Measurements from ENCODE around the gene ATP1B3. TPM values are rescaled to one million over a fixed set of nuclear protein-coding genes. Genes with fewer than 3 reads are reported as not detected.
"Not testable (repeated sequence)": the region's sequence is repeated elsewhere in the genome, so short reads cannot be mapped to it uniquely, and the experiment has no call there.

ATP1B3 gene
- total RNA-seq, 8 experiments from 2014 or later = 49.5 to 173 (median 65.8) TPM

DNA sequence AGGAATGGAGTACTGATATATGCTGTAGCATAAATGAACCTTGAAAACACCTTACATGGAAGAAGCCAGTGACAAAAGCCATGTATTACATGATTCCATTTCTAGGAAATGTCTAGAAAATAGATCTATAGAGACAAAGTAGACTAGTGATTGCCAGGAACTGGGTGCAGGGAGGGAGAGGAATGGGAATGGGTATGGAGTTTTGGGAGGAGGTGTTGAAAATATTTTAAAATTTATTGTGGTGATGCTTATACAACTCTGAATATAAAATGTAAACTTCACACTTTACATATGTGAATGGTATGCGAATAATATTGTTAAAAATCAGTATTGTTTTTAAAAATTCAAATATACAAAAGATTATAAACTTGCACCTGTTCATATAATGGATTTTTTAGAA lies 22.5 kb downstream of the ATP1B3 start:
- WGBS, 10 experiments = 63 to 100% (median 100%) methylated on average over 1 of the region's 1 CpG; no CpG with 5 or more reads in 1 of the 10 experiments
- Histone ChIP-seq H3K4me1 (replicated peaks in 1 of 2) (no peaks in the 10 kb centered on the region), H3K27ac (no peak overlapping the region), H3K4me3 (no peak overlapping the region)
- in situ Hi-C loops (cut with MboI; ENCODE audit: low pct_unique_long_range_greater_than_20kb in 2 of 9, low sequenced_read_pairs in 9 of 9, unreplicated experiment in 9 of 9) = no loop called here
- ATAC-seq (replicated peaks in 6 of 8) = peak in 3 of 8 experiments; percentile 54 to 77 (median 56)

DNA sequence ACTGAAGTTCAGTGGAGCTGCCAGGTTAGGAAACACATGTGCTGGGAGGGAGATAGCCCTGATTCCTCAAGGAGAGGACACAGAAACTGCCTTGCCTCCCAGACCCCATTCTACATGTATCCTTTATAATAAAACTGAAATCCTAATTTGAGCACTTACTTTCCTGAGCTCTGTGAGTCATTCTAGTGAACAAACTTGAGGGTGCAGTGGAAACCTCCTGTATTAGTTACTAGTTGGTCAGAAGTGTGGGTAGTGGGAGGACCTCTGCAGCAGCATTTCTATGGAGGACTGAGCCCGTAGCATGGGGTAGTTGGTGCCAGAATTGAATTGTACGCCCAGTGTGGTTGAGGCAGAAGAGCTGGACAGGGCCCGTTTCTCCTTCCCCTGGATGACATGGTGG lies 23.9 kb downstream of the ATP1B3 start:
- Histone ChIP-seq H3K4me3 (no peak overlapping the region), H3K27ac (no peak overlapping the region), H3K4me1 (replicated peaks in 1 of 2) (no peaks in the 10 kb centered on the region)
- WGBS, 10 experiments = 93 to 100% (median 100%) methylated on average over 1 to 3 of the region's 3 CpGs; no CpG with 5 or more reads in 5 of the 10 experiments
- in situ Hi-C loops (cut with MboI; ENCODE audit: low pct_unique_long_range_greater_than_20kb in 2 of 9, low sequenced_read_pairs in 9 of 9, unreplicated experiment in 9 of 9) = loop anchor here in 1 of 9 experiments (25.0 kb wide), 1 partner anchor 163 kb away; the partner anchor contains the start of gene RNF7
- ATAC-seq (replicated peaks in 6 of 8) = no peak

DNA sequence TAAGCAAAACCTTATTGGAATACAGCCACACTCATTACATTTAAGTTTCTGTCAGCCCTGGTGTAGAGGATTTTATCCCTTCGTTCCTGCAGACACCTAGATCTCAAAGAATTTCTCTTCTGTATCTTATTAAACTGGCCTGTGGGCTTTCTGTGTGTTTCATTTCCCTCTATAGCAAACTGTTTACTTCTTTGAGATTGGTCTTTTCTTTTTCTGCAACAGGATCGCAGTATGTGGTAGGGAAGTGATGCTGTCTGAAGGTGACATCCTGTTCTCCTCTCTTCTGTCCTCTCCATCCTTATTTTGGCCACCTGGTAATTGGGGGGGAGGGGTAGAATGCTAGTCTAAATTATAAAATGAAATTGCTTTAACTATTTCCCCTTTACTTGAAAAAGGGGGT lies 25.5 kb downstream of the ATP1B3 start:
- 40 to 100% (median 88%) methylated on average over 1 to 2 of the region's 2 CpGs; no CpG with 5 or more reads in 2 of the 10 experiments for WGBS, 10 experiments
- H3K4me3 ChIP-seq = no peak overlapping the region
- no peak overlapping the region for H3K27ac ChIP-seq
- ATAC-seq (replicated peaks in 6 of 8) = no peak
- in situ Hi-C loops (cut with MboI; ENCODE audit: low pct_unique_long_range_greater_than_20kb in 2 of 9, low sequenced_read_pairs in 9 of 9, unreplicated experiment in 9 of 9) = loop anchor here in 1 of 9 experiments (25.0 kb wide), 1 partner anchor 165 kb away; the partner anchor contains the start of gene RNF7
- H3K4me1 ChIP-seq (replicated peaks in 1 of 2) = no peaks in the 10 kb centered on the region

DNA sequence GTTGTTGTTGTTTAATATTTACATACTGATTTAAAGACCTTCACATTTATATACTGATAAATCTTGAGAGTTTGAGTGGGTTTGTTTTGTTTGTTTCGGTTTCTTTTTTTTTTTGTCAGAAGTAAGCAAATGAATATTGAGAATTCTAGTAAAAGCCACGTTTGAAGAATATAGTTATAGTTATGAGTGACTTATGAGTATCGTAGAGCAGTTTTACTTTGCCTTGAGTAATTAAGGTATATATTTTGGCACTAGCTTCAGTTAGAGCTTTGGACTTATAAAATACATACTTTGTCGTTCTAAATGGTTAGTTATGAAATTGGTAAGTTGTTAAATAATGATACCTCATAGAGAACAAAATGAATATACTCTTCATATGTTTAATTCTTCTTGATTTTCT lies 27.8 kb downstream of the ATP1B3 start:
- WGBS, 10 experiments = 80 to 100% (median 96%) methylated on average over 3 to 4 of the region's 4 CpGs
- no peak overlapping the region for H3K27ac ChIP-seq
- no peak overlapping the region for H3K4me3 ChIP-seq
- in situ Hi-C loops (cut with MboI; ENCODE audit: low pct_unique_long_range_greater_than_20kb in 2 of 9, low sequenced_read_pairs in 9 of 9, unreplicated experiment in 9 of 9) = loop anchor here in 1 of 9 experiments (25.0 kb wide), 1 partner anchor 167 kb away; the partner anchor contains the start of gene RNF7
- ATAC-seq (replicated peaks in 6 of 8) = no peak
- H3K4me1 ChIP-seq (replicated peaks in 1 of 2) = no peaks in the 10 kb centered on the region

DNA sequence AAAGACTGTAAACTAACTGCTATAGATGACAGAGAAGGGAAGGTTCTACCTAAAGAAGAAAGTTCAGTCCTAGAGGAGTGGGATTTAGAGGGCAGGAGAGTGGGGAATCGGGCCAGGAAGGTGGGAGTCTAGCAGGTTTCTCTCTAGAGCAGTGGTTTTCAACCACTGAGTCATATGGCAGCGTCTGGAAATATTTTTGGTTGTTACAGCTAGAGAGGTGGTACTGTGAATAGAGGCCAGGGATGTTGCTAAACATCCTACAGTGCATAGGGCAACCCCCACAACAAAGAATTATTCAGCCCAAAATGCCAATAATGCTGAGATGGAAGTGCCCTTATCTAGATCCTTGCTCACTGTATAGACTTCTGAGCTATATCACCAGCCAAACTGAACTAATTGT lies 28.7 kb downstream of the ATP1B3 start:
- H3K4me1 ChIP-seq (replicated peaks in 1 of 2) = no peaks in the 10 kb centered on the region
- H3K4me3 ChIP-seq = no peak overlapping the region
- in situ Hi-C loops (cut with MboI; ENCODE audit: low pct_unique_long_range_greater_than_20kb in 2 of 9, low sequenced_read_pairs in 9 of 9, unreplicated experiment in 9 of 9) = loop anchor here in 1 of 9 experiments (25.0 kb wide), 1 partner anchor 168 kb away; the partner anchor contains the start of gene RNF7
- 94 to 100% (median 100%) methylated on average over 1 to 2 of the region's 2 CpGs; no CpG with 5 or more reads in 4 of the 10 experiments for WGBS, 10 experiments
- no peak overlapping the region for H3K27ac ChIP-seq
- no peak for ATAC-seq (replicated peaks in 6 of 8)

DNA sequence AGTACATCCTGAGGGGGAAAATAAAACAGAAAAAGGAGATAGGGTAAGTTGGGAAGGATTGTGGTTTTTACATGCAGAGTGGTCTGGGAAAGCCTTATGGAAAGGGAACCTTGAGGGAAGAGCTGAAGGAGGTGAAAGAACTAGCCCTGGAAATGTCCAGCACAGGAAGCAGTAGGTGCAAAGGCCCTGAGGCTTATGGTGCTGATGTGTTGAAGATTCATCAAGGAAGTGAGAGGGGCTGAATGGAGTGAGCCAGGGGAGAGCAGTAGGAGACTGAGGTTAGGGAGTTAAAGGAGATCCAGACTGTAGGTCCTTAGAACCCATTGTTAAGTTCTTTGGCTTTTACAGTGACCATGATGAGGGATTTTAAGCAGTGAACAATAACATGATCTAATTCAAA lies 33.0 kb downstream of the ATP1B3 start:
- H3K4me1 ChIP-seq (replicated peaks in 1 of 2) = no peaks in the 10 kb centered on the region
- no peak overlapping the region for H3K4me3 ChIP-seq
- ATAC-seq (replicated peaks in 6 of 8) = no peak
- no peak overlapping the region for H3K27ac ChIP-seq
- in situ Hi-C loops (cut with MboI; ENCODE audit: low pct_unique_long_range_greater_than_20kb in 2 of 9, low sequenced_read_pairs in 9 of 9, unreplicated experiment in 9 of 9) = loop anchor here in 1 of 9 experiments (25.0 kb wide), 1 partner anchor 172 kb away; the partner anchor contains the start of gene RNF7

DNA sequence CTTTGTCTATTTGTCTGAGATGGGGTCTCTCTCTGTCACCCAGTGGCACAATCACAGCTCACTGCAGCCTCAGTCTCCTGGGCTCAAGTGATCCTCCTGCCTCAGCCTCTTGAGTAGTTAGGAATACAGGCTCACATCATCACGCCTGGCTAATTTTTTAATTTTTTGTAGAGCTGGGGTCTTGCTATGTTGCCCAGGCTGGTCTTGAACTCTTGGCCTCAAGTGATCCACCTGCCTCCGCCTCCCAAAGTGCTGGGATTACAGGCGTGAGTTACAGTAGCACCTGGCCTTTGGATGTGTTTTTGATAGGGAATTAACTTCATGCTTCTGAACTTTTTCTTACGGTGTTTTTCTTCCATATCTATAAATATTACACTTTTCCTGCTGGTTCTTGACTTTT lies 33.5 kb downstream of the ATP1B3 start:
- ATAC-seq (replicated peaks in 6 of 8); H3K4me1 ChIP-seq (replicated peaks in 1 of 2); H3K4me3 ChIP-seq; H3K27ac ChIP-seq: not testable (repeated sequence)
- in situ Hi-C loops (cut with MboI; ENCODE audit: low pct_unique_long_range_greater_than_20kb in 2 of 9, low sequenced_read_pairs in 9 of 9, unreplicated experiment in 9 of 9) = loop anchor here in 1 of 9 experiments (25.0 kb wide), 1 partner anchor 173 kb away; the partner anchor contains the start of gene RNF7
- 83 to 100% (median 100%) methylated on average over 1 to 4 of the region's 4 CpGs for WGBS, 10 experiments

DNA sequence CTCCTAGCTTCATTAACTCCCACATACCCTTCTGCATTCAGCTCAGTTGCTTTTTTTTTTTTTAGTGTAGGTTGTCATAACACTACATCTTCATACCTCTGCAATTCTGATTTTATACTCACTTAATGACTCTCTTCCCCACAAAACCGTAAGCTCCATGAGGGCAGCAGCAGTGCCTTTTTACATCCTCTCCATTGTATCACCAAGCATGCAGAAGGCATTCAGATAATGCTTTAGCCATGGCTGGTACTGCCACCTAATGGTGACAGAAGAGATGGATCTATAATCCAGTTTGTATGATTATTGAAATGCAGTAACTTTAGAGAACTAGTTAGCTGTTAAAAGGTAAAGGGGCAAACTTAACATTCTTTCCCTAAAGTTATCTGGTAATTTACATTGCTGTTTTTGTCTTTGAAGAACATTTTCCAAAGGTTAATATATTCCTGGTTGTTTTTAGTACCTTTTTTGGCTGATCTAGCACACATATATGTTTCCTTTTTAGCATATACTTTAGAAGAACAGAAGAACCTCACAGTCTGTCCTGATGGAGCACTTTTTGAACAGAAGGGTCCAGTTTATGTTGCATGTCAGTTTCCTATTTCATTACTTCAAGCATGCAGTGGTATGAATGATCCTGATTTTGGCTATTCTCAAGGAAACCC lies 36.8 kb downstream of the ATP1B3 start:
- Histone ChIP-seq H3K4me3 (no peak overlapping the region), H3K4me1 (replicated peaks in 1 of 2) (no peaks in the 10 kb centered on the region), H3K27ac (no peak overlapping the region)
- WGBS, 10 experiments = 17 to 100% (median 92%) methylated on average over 1 of the region's 1 CpG; no CpG with 5 or more reads in 2 of the 10 experiments
- ATAC-seq (replicated peaks in 6 of 8) = peak in 3 of 8 experiments; percentile 69 to 72 (median 70)
- in situ Hi-C loops (cut with MboI; ENCODE audit: low pct_unique_long_range_greater_than_20kb in 2 of 9, low sequenced_read_pairs in 9 of 9, unreplicated experiment in 9 of 9) = loop anchor here in 1 of 9 experiments (25.0 kb wide), 1 partner anchor 176 kb away; the partner anchor contains the start of gene RNF7

DNA sequence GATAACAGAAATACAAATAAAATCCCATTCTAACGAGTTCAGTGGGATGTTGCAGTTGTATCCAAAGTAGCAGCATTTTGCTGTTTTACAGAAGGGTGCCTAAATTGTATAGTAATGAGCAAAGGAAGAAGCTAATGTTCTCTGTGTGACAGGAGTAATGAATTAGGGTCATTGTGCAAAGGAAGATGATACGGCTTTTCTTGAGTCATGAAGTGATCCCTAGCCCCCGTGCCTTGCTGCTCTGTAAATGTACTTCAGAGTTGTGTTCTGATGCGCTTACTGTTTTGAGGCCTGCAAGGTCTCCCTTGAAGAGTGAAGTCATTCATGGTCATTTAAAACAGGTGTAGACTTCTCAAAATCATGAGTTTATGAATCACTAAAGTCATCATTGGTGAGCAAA lies 37.9 kb downstream of the ATP1B3 start:
- in situ Hi-C loops (cut with MboI; ENCODE audit: low pct_unique_long_range_greater_than_20kb in 2 of 9, low sequenced_read_pairs in 9 of 9, unreplicated experiment in 9 of 9) = loop anchor here in 1 of 9 experiments (25.0 kb wide), 1 partner anchor 177 kb away; the partner anchor contains the start of gene RNF7
- H3K4me3 ChIP-seq = no peak overlapping the region
- H3K27ac ChIP-seq = no peak overlapping the region
- ATAC-seq (replicated peaks in 6 of 8) = no peak
- WGBS, 10 experiments = 75 to 100% (median 90%) methylated on average over 1 to 4 of the region's 4 CpGs; no CpG with 5 or more reads in 2 of the 10 experiments
- no peaks in the 10 kb centered on the region for H3K4me1 ChIP-seq (replicated peaks in 1 of 2)

DNA sequence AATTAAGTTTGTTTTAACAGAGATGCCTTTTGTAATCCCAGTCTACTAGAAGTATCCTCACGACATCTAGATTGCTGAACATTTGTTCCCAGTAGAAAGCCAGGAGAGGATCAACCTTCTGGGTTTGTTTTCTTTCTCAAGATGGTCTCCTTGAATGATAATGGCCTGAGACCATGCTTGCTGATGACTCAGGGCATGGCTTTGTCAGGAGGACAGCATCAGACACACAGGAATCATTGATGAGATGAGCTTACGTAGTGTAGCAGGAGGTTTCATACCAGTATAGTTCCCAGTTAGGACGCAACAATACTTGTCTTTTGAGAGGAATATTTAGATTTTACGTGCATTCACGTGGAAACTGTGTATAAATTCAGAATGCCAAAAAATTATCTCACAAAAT lies 38.6 kb downstream of the ATP1B3 start:
- H3K4me1 ChIP-seq (replicated peaks in 1 of 2) = peaks cover 0 to under 1% of the 10 kb centered on the region in 2 donors
- ATAC-seq (replicated peaks in 6 of 8) = peak in 2 of 8 experiments; percentile 44 to 52
- 77 to 100% (median 94%) methylated on average over 2 to 5 of the region's 5 CpGs; no CpG with 5 or more reads in 1 of the 10 experiments for WGBS, 10 experiments
- H3K4me3 ChIP-seq = no peak overlapping the region
- no peak overlapping the region for H3K27ac ChIP-seq
- in situ Hi-C loops (cut with MboI; ENCODE audit: low pct_unique_long_range_greater_than_20kb in 2 of 9, low sequenced_read_pairs in 9 of 9, unreplicated experiment in 9 of 9) = loop anchor here in 1 of 9 experiments (25.0 kb wide), 1 partner anchor 178 kb away; the partner anchor contains the start of gene RNF7

DNA sequence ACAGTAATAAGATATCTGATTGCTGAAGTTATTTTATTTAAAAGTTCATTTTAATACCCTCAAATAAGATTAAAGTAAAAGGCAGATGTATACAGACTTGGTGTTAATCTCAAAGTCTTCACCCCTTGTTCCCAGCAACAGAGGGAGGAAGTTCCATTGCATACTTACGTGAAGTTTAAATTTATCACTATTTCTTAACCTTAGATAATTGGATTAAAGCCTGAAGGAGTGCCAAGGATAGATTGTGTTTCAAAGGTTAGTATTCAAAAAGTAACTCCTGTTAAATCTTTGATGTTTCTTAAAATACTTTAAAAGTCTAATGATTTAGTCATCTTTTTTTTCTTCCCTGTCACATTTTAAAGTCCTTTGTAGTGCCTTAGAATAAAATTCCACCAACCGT lies 39.3 kb downstream of the ATP1B3 start:
- Histone ChIP-seq H3K27ac (no peak overlapping the region), H3K4me3 (no peak overlapping the region), H3K4me1 (replicated peaks in 1 of 2) (peaks cover 4 to 7% of the 10 kb centered on the region in 2 donors)
- 38 to 100% (median 86%) methylated on average over 1 to 2 of the region's 2 CpGs for WGBS, 10 experiments
- in situ Hi-C loops (cut with MboI; ENCODE audit: low pct_unique_long_range_greater_than_20kb in 2 of 9, low sequenced_read_pairs in 9 of 9, unreplicated experiment in 9 of 9) = loop anchor here in 1 of 9 experiments (25.0 kb wide), 1 partner anchor 178 kb away; the partner anchor contains the start of gene RNF7
- ATAC-seq (replicated peaks in 6 of 8) = no peak

DNA sequence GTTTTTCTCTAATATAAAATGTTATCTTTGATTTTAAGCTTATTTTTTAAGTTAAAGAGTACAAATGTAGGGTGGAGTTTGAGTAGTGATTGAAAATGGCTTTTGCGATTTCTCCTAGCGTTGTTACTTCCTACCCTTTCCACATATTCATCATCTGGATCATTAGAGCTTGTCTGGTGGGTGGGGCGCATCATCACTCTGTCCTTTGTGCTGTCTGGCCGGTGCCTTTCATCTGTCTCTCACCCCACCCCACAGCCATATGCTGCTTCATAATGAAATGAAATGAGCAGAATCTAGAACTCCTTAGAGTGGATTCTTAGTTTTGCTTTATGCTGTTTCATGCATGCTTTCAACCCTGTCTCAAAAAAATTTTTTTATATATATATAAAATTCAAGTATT lies 44.3 kb downstream of the ATP1B3 start:
- H3K4me1 ChIP-seq (replicated peaks in 1 of 2) = peaks cover 7 to 9% of the 10 kb centered on the region in 2 donors
- WGBS, 10 experiments = 0 to 43% (median 14%) methylated on average over 2 to 4 of the region's 4 CpGs
- peak; percentile 58 to 100 (median 88) for ATAC-seq (replicated peaks in 6 of 8)
- H3K27ac ChIP-seq = no peak overlapping the region
- no peak overlapping the region for H3K4me3 ChIP-seq
- in situ Hi-C loops (cut with MboI; ENCODE audit: low pct_unique_long_range_greater_than_20kb in 2 of 9, low sequenced_read_pairs in 9 of 9, unreplicated experiment in 9 of 9) = loop anchor here in 1 of 9 experiments (25.0 kb wide), 1 partner anchor 183 kb away; the partner anchor contains the start of gene RNF7

DNA sequence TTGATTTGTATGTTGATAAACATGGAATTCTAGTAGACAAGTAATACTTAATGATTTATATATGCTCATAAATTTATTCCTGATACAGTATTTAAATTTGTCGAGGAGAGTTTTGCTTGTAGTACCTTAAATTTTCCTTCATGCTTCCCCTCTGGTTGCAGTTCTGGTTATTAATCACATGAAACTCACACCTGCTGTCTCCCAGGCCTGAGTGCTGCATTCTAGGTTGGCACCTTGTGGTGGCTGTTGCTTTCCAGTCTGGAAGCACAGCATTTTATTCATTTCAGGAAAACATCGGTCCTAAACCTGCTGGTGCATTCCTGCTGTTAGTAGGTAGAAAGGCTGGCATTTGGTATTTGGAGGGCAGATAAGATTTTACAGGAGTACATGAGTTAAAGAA lies 44.9 kb downstream of the ATP1B3 start:
- Histone ChIP-seq H3K4me3 (no peak overlapping the region), H3K4me1 (replicated peaks in 1 of 2) (peaks cover 7 to 9% of the 10 kb centered on the region in 2 donors), H3K27ac (no peak overlapping the region)
- no peak for ATAC-seq (replicated peaks in 6 of 8)
- WGBS, 10 experiments = 80 to 100% (median 100%) methylated on average over 1 to 2 of the region's 2 CpGs; no CpG with 5 or more reads in 2 of the 10 experiments
- in situ Hi-C loops (cut with MboI; ENCODE audit: low pct_unique_long_range_greater_than_20kb in 2 of 9, low sequenced_read_pairs in 9 of 9, unreplicated experiment in 9 of 9) = loop anchor here in 1 of 9 experiments (25.0 kb wide), 1 partner anchor 184 kb away; the partner anchor contains the start of gene RNF7

All from motor neuron (in vitro differentiated cells).